IMR-90 (cell line): ENCODE data around the gene PSMG3. TPM values are rescaled to one million over a fixed set of nuclear protein-coding genes. Genes with fewer than 3 reads are reported as not detected.

Source experiments
- ATAC-seq: fragments of 200-7000 bp; cut with Tn5 transposase; 2 replicates; pipeline ENCODE4 v1.9.1; 2020; ENCODE audit warnings: low read depth, mild to moderate bottlenecking, moderate library complexity
- BruUV-seq: library from RNA; stranded (reverse); fragments of 400-500 nt; replicated peaks from 2 replicates; lab custom pipeline; 2021; lab: Mats Ljungman, UMichigan
- CTCF ChIA-PET: fragments of 300-600 bp; formaldehyde crosslinking; extraction: SDS; loops from one replicate; lab custom pipeline; 2021; ENCODE audit warnings: antibody characterized with exemption; lab: Yijun Ruan, JAX
- POLR2A ChIA-PET: fragments of 300-600 bp; sonication (Branson Sonifier 250); formaldehyde crosslinking; loops from one replicate; lab custom pipeline; 2022; ENCODE audit warnings: antibody characterized with exemption; ENCODE audit not compliant: unreplicated experiment; lab: Charles Lee
- DNase-seq: peaks from one replicate; pipeline ENCODE4 v3.0.0; 2013
- H2AFZ ChIP-seq: replicated peaks from 2 replicates; pipeline ENCODE3; 2013; ENCODE audit warnings: low read length, mild to moderate bottlenecking; ENCODE audit not compliant: poor library complexity
- H2AK5ac ChIP-seq: 2 replicates; pipeline ENCODE4 v1.6.1; 2013; ENCODE audit warnings: low read depth, low read length, inconsistent platforms
- H2AK9ac ChIP-seq: replicated peaks from 2 replicates; pipeline ENCODE3; 2013; ENCODE audit warnings: mild to moderate bottlenecking, low read depth, low read length, moderate library complexity; ENCODE audit not compliant: poor library complexity
- H2BK120ac ChIP-seq: 2 replicates; pipeline ENCODE4 v1.6.1; 2013; ENCODE audit warnings: low read depth, low read length, inconsistent platforms
- H2BK15ac ChIP-seq: 3 replicates; pipeline ENCODE4 v1.6.1; 2013; ENCODE audit warnings: low read depth, low read length, inconsistent platforms
- H2BK20ac ChIP-seq: 2 replicates; pipeline ENCODE4 v1.6.1; 2013; ENCODE audit warnings: low read depth, mild to moderate bottlenecking, inconsistent platforms, low read length, moderate library complexity
- H2BK5ac ChIP-seq: 2 replicates; pipeline ENCODE4 v1.6.1; 2013; ENCODE audit warnings: mild to moderate bottlenecking, low read depth, low read length, inconsistent platforms; ENCODE audit not compliant: poor library complexity, severe bottlenecking
- H3K14ac ChIP-seq: replicated peaks from 2 replicates; pipeline ENCODE4 v1.6.1; 2013; ENCODE audit warnings: low read depth, low read length, inconsistent platforms
- H3K18ac ChIP-seq: 2 replicates; pipeline ENCODE4 v1.6.1; 2013; ENCODE audit warnings: low read depth, low read length, control low read depth
- H3K23ac ChIP-seq: 2 replicates; pipeline ENCODE4 v1.6.1; 2013; ENCODE audit warnings: low read depth, low read length, inconsistent platforms
- H3K27ac ChIP-seq: 2 replicates; pipeline ENCODE4 v1.5.1; 2013; ENCODE audit warnings: mild to moderate bottlenecking, control low read depth, low read length; ENCODE audit not compliant: insufficient read depth
- H3K27me3 ChIP-seq: 2 replicates; pipeline ENCODE4 v1.6.1; 2013; ENCODE audit warnings: low read length; ENCODE audit not compliant: control insufficient read depth, insufficient read depth
- H3K36me3 ChIP-seq: 2 replicates; pipeline ENCODE4 v1.6.1; 2013; ENCODE audit warnings: low read length, mixed read lengths; ENCODE audit not compliant: control insufficient read depth, insufficient read depth
- H3K4ac ChIP-seq: 2 replicates; pipeline ENCODE4 v1.6.1; 2013; ENCODE audit warnings: low read depth, low read length, inconsistent platforms
- H3K4me1 ChIP-seq: 2 replicates; pipeline ENCODE4 v1.6.1; 2013; ENCODE audit warnings: low read length, mixed read lengths; ENCODE audit not compliant: control insufficient read depth, insufficient read depth
- H3K4me2 ChIP-seq: 2 replicates; pipeline ENCODE4 v1.6.1; 2013; ENCODE audit warnings: low read depth, mild to moderate bottlenecking, control low read depth, low read length, moderate library complexity
- H3K4me3 ChIP-seq: 2 replicates; pipeline ENCODE4 v1.5.1; 2013; ENCODE audit warnings: low read depth, mild to moderate bottlenecking, control low read depth, low read length, moderate library complexity; ENCODE audit not compliant: insufficient read depth
- H3K56ac ChIP-seq: 2 replicates; pipeline ENCODE4 v1.6.1; 2013; ENCODE audit warnings: low read length, inconsistent platforms; ENCODE audit not compliant: insufficient read depth; ENCODE audit errors: extremely low read depth
- H3K79me1 ChIP-seq, 2 experiments: 2 replicates each; pipeline ENCODE4 v1.6.1; 2013; ENCODE audit warnings: low read length in 2 of 2, inconsistent platforms in 1 of 2, low read depth in 1 of 2
- H3K9ac ChIP-seq: 2 replicates; pipeline ENCODE4 v1.6.1; 2013; ENCODE audit warnings: low read depth, low read length, control low read depth
- H3K9me1 ChIP-seq: 2 replicates; pipeline ENCODE4 v1.6.1; 2013; ENCODE audit warnings: low read length, inconsistent platforms; ENCODE audit not compliant: insufficient read depth
- H3K9me3 ChIP-seq: 2 replicates; pipeline ENCODE4 v1.6.1; 2013; ENCODE audit warnings: low read length; ENCODE audit not compliant: control insufficient read depth, insufficient read depth
- H4K20me1 ChIP-seq: 2 replicates; pipeline ENCODE4 v1.6.1; 2013; ENCODE audit warnings: low read length, inconsistent platforms; ENCODE audit not compliant: insufficient read depth
- H4K5ac ChIP-seq: 2 replicates; pipeline ENCODE4 v1.6.1; 2013; ENCODE audit warnings: mild to moderate bottlenecking, low read depth, low read length, control low read depth
- H4K8ac ChIP-seq, 2 experiments: 2 replicates each; pipeline ENCODE4 v1.6.1; 2013; ENCODE audit warnings: low read depth in 2 of 2, low read length in 2 of 2, control low read depth in 1 of 2, inconsistent platforms in 1 of 2
- H4K91ac ChIP-seq: 2 replicates; pipeline ENCODE4 v1.6.1; 2013; ENCODE audit warnings: low read depth, low read length, inconsistent platforms; ENCODE audit not compliant: insufficient read depth
- BHLHE40 ChIP-seq: fragments of 150-350 bp; IDR thresholded peaks from 2 replicates; pipeline ENCODE4 v1.6.1; 2016; ENCODE audit warnings: mild to moderate bottlenecking, low read depth, low read length
- CEBPB ChIP-seq: IDR thresholded peaks from 2 replicates; pipeline ENCODE4 v1.6.1; 2012; ENCODE audit warnings: low read depth, low read length, improper control_type of control experiment
- CHD1 ChIP-seq: IDR thresholded peaks from 2 replicates; pipeline ENCODE4 v1.6.1; 2012; ENCODE audit warnings: low read depth, low read length, improper control_type of control experiment
- MAZ ChIP-seq: IDR thresholded peaks from 2 replicates; pipeline ENCODE4 v1.6.1; 2012; ENCODE audit warnings: low read depth, mild to moderate bottlenecking, low read length, improper control_type of control experiment, moderate library complexity, borderline replicate concordance
- NFE2L2 ChIP-seq: fragments of 150-350 bp; IDR thresholded peaks from 2 replicates; pipeline ENCODE4 v1.6.1; 2016; ENCODE audit warnings: low read depth, mild to moderate bottlenecking, low read length
- POLR2A ChIP-seq: IDR thresholded peaks from 2 replicates; pipeline ENCODE4 v1.6.1; 2012; ENCODE audit warnings: mild to moderate bottlenecking, low read depth, low read length
- RCOR1 ChIP-seq: IDR thresholded peaks from 2 replicates; pipeline ENCODE4 v1.6.1; 2012; ENCODE audit warnings: mild to moderate bottlenecking, low read length, improper control_type of control experiment; ENCODE audit not compliant: insufficient replicate concordance
- WGBS, 2 experiments: methylation state at CpG; one replicate each; pipeline versions ENCODE4 v1.1.5 to v1.1.7; 2013; ENCODE audit warnings: missing lambda C conversion rate in 2 of 2; ENCODE audit not compliant: insufficient read length in 1 of 2; ENCODE audit errors: extremely low coverage in 2 of 2; 5-methylcytosine and 5-hydroxymethylcytosine counted together
- dilution Hi-C: fragments of 300-500 bp; cut with HindIII; formaldehyde crosslinking; loops from one replicate; pipeline ENCODE4 v1.14.3; 2018; ENCODE audit warnings: low sequenced_read_pairs; ENCODE audit not compliant: unreplicated experiment
- in situ Hi-C: fragments of 300-500 bp; cut with MboI; formaldehyde crosslinking; loops from 3 replicates; pipeline ENCODE4 v1.14.3; 2019; ENCODE audit warnings: low sequenced_read_pairs, inconsistent platforms, mixed read lengths
- intact Hi-C: fragments of 100-400 bp; cut with micrococcal nuclease; formaldehyde crosslinking; loops from 2 replicates; pipeline ENCODE4 v1.10.0; 2022
- polyA plus RNA-seq, 3 experiments: library from polyadenylated mRNA; depleted of rRNA; stranded (reverse); fragments of >200 nt; gene quantifications; 2 replicates each; pipeline ENCODE4 v1.2.3, GENCODE V29; 2012; ENCODE audit warnings: low replicate concordance in 1 of 3
- total RNA-seq: library from RNA; depleted of rRNA; stranded (reverse); fragments of >200 nt; gene quantifications from 2 replicates; pipeline ENCODE4 v1.2.3, GENCODE V29; 2012
- TF ChIP-seq, protein P1 (sequence below): fragments of 150-350 bp; IDR thresholded peaks from 2 replicates; pipeline ENCODE4 v1.6.1; 2017; ENCODE audit warnings: mild to moderate bottlenecking, antibody characterized with exemption, low read length, low read depth

Gene PSMG3
- total and polyA plus RNA-seq, 2 of the 4 experiments (the other 2 are of a cell fraction): 37.3 to 54.1 TPM

- no peaks in the 10 kb centered on the region for H3K36me3 ChIP-seq
- peak overlapping the region; percentile 59; the same call in 1 of the 2 replicates for H2BK120ac ChIP-seq
- 8% methylated on average over 39 of the region's 55 CpGs; no CpG with 5 or more reads in 1 of the 2 experiments for WGBS, 2 experiments
- H3K14ac ChIP-seq: peak overlapping the region; percentile 70
- peak overlapping the region; percentile 77 for H2AFZ ChIP-seq
- peak overlapping the region; percentile 85 for H3K4me2 ChIP-seq
- H3K23ac ChIP-seq: peak overlapping the region; percentile 90
- peaks cover 31% of the 10 kb centered on the region for H3K4me1 ChIP-seq
- ChIA-PET POLR2A (no interaction called here), CTCF (no interaction called here)
- H4K5ac ChIP-seq: peak overlapping the region; percentile 76; the same call in 1 of the 2 replicates
- peak; percentile 41 for DNase-seq
- no peaks in the 10 kb centered on the region for H3K9me3 ChIP-seq
- H3K9me1 ChIP-seq: peaks cover 9% of the 10 kb centered on the region
- H3K79me1 ChIP-seq: peaks cover 0 to 36% of the 10 kb centered on the region in 2 experiments; a peak in 2 of 4 replicates
- peak overlapping the region; percentile 43 for H3K4me3 ChIP-seq
- 0 out of 2 replicates have a peak, but pooled peaks have one; percentile 1 for ATAC-seq
- TF ChIP-seq RCOR1 (no peak), CEBPB (no peak), MAZ (peak; percentile 40; the same call in 1 of the 2 replicates), BHLHE40 (peak; percentile 80), NFE2L2 (no peak), POLR2A (no peak), CHD1 (0 out of 2 replicates have a peak, but pooled peaks have one; percentile 68)
- TF ChIP-seq, protein P1, sequence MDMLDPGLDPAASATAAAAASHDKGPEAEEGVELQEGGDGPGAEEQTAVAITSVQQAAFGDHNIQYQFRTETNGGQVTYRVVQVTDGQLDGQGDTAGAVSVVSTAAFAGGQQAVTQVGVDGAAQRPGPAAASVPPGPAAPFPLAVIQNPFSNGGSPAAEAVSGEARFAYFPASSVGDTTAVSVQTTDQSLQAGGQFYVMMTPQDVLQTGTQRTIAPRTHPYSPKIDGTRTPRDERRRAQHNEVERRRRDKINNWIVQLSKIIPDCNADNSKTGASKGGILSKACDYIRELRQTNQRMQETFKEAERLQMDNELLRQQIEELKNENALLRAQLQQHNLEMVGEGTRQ: 0 out of 2 replicates have a peak, but pooled peaks have one; percentile 21
- peak overlapping the region; percentile 89 for H2BK5ac ChIP-seq
- dilution Hi-C loops (no loop called here), intact Hi-C loops (no loop called here), in situ Hi-C loops (no loop called here)
- peak overlapping the region; percentile 73 for H4K91ac ChIP-seq
- peak overlapping the region; percentile 54 for H3K18ac ChIP-seq
- no peaks in the 10 kb centered on the region for H3K27me3 ChIP-seq
- H3K4ac ChIP-seq: peak overlapping the region; percentile 89
- peak overlapping the region; percentile 85 for H3K9ac ChIP-seq
- H2AK9ac ChIP-seq: peak overlapping the region; percentile 87
- no peak overlapping the region for H2BK20ac ChIP-seq
- peak overlapping the region; percentile 95 for H3K27ac ChIP-seq
- peak overlapping the region; percentile 97 for H2AK5ac ChIP-seq
- BruUV-seq: no TSS peak
- peak overlapping the region; percentile 88 for H3K56ac ChIP-seq
- peak overlapping the region; percentile 5 to 50 for H4K8ac ChIP-seq
- H2BK15ac ChIP-seq: 0 out of 3 replicates have a peak overlapping the region, but pooled peaks have one; percentile 71
- peaks cover 32% of the 10 kb centered on the region for H4K20me1 ChIP-seq
These were observed 38.4 kb downstream of the PSMG3 start for GRCh38 chr7:1531263-1531978.
